Smooth muscle cell (in vitro differentiated cells): Measurements from ENCODE around the gene CLDN22. TPM values are rescaled to one million over a fixed set of nuclear protein-coding genes. Genes with fewer than 3 reads are reported as not detected.
"Not testable (repeated sequence)": the region's sequence is repeated elsewhere in the genome, so short reads cannot be mapped to it uniquely, and the experiment has no call there.

Experiments
- DNase-seq: peaks from one replicate; lab custom pipeline; 2025; ENCODE audit not compliant: unreplicated experiment; lab: John Stamatoyannopoulos, UW
- H2AFZ ChIP-seq: fragments of 200-600 bp; sonication (generic); 2 replicates; pipeline ENCODE4 v1.6.0; 2016; ENCODE audit warnings: antibody characterized with exemption, low read depth, mild to moderate bottlenecking
- H3F3A ChIP-seq: fragments of 200-600 bp; sonication (generic); 2 replicates; pipeline ENCODE4 v1.6.0; 2017; ENCODE audit warnings: antibody characterized with exemption, low read depth
- H3K27ac ChIP-seq: fragments of 200-600 bp; sonication (generic); 2 replicates; pipeline ENCODE4 v1.5.1; 2016; ENCODE audit warnings: low read depth, mild to moderate bottlenecking
- H3K27me3 ChIP-seq: fragments of 200-600 bp; sonication (generic); 2 replicates; pipeline ENCODE4 v1.6.1; 2016; ENCODE audit warnings: low read depth, mild to moderate bottlenecking
- H3K36me3 ChIP-seq: fragments of 200-600 bp; sonication (generic); 2 replicates; pipeline ENCODE4 v1.5.1; 2016; ENCODE audit warnings: low read depth
- H3K4me1 ChIP-seq: fragments of 200-600 bp; sonication (generic); 2 replicates; pipeline ENCODE4 v1.5.1; 2016; ENCODE audit warnings: low read depth
- H3K4me2 ChIP-seq: fragments of 200-600 bp; sonication (generic); 2 replicates; pipeline ENCODE4 v1.6.0; 2016; ENCODE audit warnings: mild to moderate bottlenecking
- H3K4me3 ChIP-seq: fragments of 200-600 bp; sonication (generic); 2 replicates; pipeline ENCODE4 v1.5.1; 2016; ENCODE audit warnings: mild to moderate bottlenecking
- H3K79me2 ChIP-seq: fragments of 200-600 bp; sonication (generic); 2 replicates; pipeline ENCODE4 v1.6.0; 2016; ENCODE audit warnings: low read depth, mild to moderate bottlenecking
- H3K9ac ChIP-seq: fragments of 200-600 bp; sonication (generic); 2 replicates; pipeline ENCODE4 v1.6.0; 2016; ENCODE audit warnings: low read depth
- H3K9me3 ChIP-seq: fragments of 200-600 bp; sonication (generic); replicated peaks from 2 replicates; pipeline ENCODE4 v1.5.1; 2016; ENCODE audit warnings: low read depth
- H4K20me1 ChIP-seq: fragments of 200-600 bp; sonication (generic); 2 replicates; pipeline ENCODE4 v1.6.0; 2016; ENCODE audit warnings: low read depth
- CTCF ChIP-seq: fragments of 200-600 bp; sonication (generic); IDR thresholded peaks from 2 replicates; pipeline ENCODE4 v1.5.1; 2017; ENCODE audit warnings: borderline replicate concordance, mild to moderate bottlenecking, antibody characterized with exemption; ENCODE audit not compliant: insufficient read depth, poor library complexity, severe bottlenecking
- WGBS: methylation state at CpG from one replicate; pipeline ENCODE4 v1.1.7; 2016; ENCODE audit warnings: low lambda C conversion rate; 5-methylcytosine and 5-hydroxymethylcytosine counted together
- polyA plus RNA-seq: library from polyadenylated mRNA; unstranded; fragments of >200 nt; fragmentation: Nextera tagmentation; extraction: Ambion mirVana; gene quantifications from 2 replicates; pipeline ENCODE4 v1.2.1, GENCODE V29; 2016
- total RNA-seq: library from RNA; depleted of rRNA; stranded (reverse); fragments of >200 nt; gene quantifications from 2 replicates; pipeline ENCODE4 v1.2.3, GENCODE V29; 2014

Gene CLDN22
- total and polyA plus RNA-seq, 2 experiments from 2014 or later = 0.08 TPM; not detected in 1

DNA sequence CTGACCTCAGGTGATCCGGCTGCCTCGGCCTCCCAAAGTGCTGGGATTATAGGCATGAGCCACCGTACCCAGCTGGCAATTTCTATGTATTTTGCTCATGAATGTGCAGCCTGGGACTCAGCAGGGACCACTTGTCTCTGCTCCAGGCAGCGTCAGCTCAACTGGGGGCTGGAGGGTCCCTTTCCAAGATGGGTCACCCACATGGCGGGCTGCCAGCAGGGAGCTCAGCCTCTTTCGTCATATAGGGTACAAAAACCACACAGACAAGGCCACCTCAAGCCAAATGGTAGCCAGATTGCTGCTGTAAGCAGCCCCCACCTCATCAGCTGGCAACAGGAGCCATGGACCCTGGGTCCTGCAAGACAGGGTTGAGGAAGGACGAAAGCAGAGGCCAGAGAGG is 4.5 kb upstream of the CLDN22 start:
- Histone ChIP-seq H3K4me1 (no peaks in the 10 kb centered on the region), H4K20me1 (no peaks in the 10 kb centered on the region), H3F3A (no peaks in the 10 kb centered on the region), H3K9ac (no peak overlapping the region), H3K4me2 (no peak overlapping the region), H3K79me2 (no peaks in the 10 kb centered on the region), H3K27me3 (no peaks in the 10 kb centered on the region), H3K4me3 (no peak overlapping the region), H3K27ac (no peak overlapping the region), H3K36me3 (no peaks in the 10 kb centered on the region), H2AFZ (no peak overlapping the region), H3K9me3 (no peaks in the 10 kb centered on the region)
- TF ChIP-seq CTCF = no peak
- over 99% methylated on average over 7 of the region's 7 CpGs for WGBS
- DNase-seq = no peak

DNA sequence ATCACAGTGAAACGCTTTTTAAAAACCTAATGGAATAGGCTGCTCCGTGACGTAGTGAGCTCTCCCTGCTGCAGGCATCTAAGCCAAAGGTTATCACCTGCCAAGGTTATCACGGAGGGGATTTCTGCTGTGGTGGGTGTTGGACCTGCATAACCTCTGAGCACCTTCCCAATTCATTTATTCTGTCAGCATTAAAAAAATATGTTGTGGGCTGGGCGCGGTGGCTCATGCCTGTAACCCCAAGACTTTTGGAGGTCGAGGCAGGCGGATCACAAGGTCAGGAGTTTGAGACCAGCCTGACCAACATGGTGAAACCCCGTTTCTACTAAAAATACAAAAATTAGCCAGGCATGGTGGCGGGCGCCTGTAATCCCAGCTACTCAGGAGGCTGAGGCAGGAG is 4.0 kb upstream of the CLDN22 start:
- not testable (repeated sequence) for H3K4me1 ChIP-seq, H3K36me3 ChIP-seq, H3K4me3 ChIP-seq, H3K9ac ChIP-seq, H3K79me2 ChIP-seq, DNase-seq, H3K27me3 ChIP-seq, H2AFZ ChIP-seq, H3K9me3 ChIP-seq, H3K27ac ChIP-seq, H3F3A ChIP-seq, H4K20me1 ChIP-seq, H3K4me2 ChIP-seq
- WGBS = 95% methylated on average over 11 of the region's 11 CpGs

DNA sequence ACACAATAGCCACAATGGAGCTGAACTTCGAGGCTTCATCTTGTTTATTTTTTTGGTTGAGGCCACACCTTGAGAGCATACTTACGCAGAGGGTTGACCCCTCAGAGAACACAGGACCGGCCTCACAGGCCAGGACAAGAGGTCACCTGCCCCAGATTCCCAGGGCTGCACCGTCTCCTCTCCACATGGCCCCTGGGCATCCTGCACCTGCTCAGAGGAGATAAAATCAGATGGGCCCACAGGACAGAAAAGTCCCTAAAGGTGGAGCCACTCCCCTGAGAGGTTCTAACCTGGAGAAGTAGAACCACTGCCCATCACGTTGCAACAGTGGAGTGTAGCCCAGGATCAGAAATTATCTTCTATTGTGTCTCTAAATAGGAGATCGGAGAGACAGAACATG is 3.2 kb upstream of the CLDN22 start:
- Histone ChIP-seq H4K20me1 (no peaks in the 10 kb centered on the region), H3K9ac (no peak overlapping the region), H3K36me3 (no peaks in the 10 kb centered on the region), H2AFZ (no peak overlapping the region), H3F3A (no peaks in the 10 kb centered on the region), H3K4me2 (no peak overlapping the region), H3K4me1 (no peaks in the 10 kb centered on the region), H3K4me3 (no peak overlapping the region), H3K27me3 (no peaks in the 10 kb centered on the region), H3K79me2 (no peaks in the 10 kb centered on the region), H3K9me3 (no peaks in the 10 kb centered on the region), H3K27ac (no peak overlapping the region)
- DNase-seq = no peak
- 85% methylated on average over 6 of the region's 6 CpGs for WGBS
- TF ChIP-seq CTCF = no peak

DNA sequence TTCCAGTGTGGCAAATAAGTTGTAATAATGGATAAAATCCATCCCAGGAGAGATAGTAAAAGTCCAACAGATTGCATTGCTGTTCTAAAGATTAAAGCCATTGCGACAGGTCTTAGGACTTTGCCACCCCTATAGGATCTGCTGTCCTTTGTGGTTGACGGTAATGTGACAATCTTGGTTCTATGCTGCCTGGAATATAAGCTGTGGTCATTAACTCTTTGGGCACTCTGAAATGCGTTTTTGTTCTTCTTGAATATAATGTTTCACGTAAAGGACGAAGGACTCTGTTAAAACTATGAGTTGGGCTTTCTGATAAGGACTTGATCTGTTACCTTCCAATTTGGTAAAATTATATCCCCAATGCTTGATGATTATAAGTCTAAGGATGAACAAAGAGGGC is 2.2 kb upstream of the CLDN22 start, which contains the start of gene CLDN24:
TSS of gene CLDN24 (minus strand) at position 101 of the 400 bp plus-strand sequence. CDS start at position 101, 0 bp downstream.
- Histone ChIP-seq H3K27ac (no peak within 1 kb of the TSS), H3K36me3 (no peaks in the 10 kb centered on the region), H4K20me1 (no peaks in the 10 kb centered on the region), H3K4me1 (no peaks in the 10 kb centered on the region), H3F3A (no peaks in the 10 kb centered on the region), H3K9ac (no peak within 1 kb of the TSS), H2AFZ (no peak within 1 kb of the TSS), H3K9me3 (no peaks in the 10 kb centered on the region), H3K4me3 (no peak within 1 kb of the TSS), H3K4me2 (no peak within 1 kb of the TSS), H3K27me3 (no peaks in the 10 kb centered on the region), H3K79me2 (no peaks in the 10 kb centered on the region)
- 95% methylated on average over 5 of the region's 5 CpGs for WGBS
- TF ChIP-seq CTCF = no peak
- DNase-seq = no peak
